Naive thymus-derived CD4-positive, alpha-beta T cell (primary cell): ENCODE measurements around the gene GPATCH11. TPM values are rescaled to one million over a fixed set of nuclear protein-coding genes. Genes with fewer than 3 reads are reported as not detected.

Experiments used
- ATAC-seq: fragments of 150-1000 bp; cut with Tn5 transposase; 2 replicates; pipeline ENCODE4 v1.10.0; 2021; ENCODE audit warnings: mild to moderate bottlenecking, moderate library complexity
- CTCF ChIA-PET: fragments of 350-600 bp; sonication (Branson Sonifier 250); formaldehyde crosslinking; loops from one replicate; lab custom pipeline; 2021; ENCODE audit warnings: antibody characterized with exemption; lab: Charles Lee
- POLR2A ChIA-PET: fragments of 350-600 bp; sonication (Branson Sonifier 250); formaldehyde crosslinking; loops from one replicate; lab custom pipeline; 2021; ENCODE audit warnings: antibody characterized with exemption, inconsistent platforms; lab: Charles Lee
- DNase-seq, 9 donors: peaks; one replicate each; pipeline versions ENCODE4 v3.0.0 to v3.0.0-alpha.2; 2020 to 2022; ENCODE audit warnings: mixed read lengths in 1 of 9
- H3K27ac ChIP-seq: one replicate; pipeline ENCODE4 v1.7.0; 2013; ENCODE audit warnings: mild to moderate bottlenecking, low read depth, low read length, moderate library complexity
- H3K27me3 ChIP-seq, 2 donors: one replicate each; pipeline ENCODE4 v1.7.0; 2013; ENCODE audit warnings: low read length in 2 of 2, mild to moderate bottlenecking in 2 of 2, moderate library complexity in 2 of 2; ENCODE audit not compliant: control insufficient read depth in 2 of 2, insufficient read depth in 2 of 2
- H3K36me3 ChIP-seq, 3 experiments: 1 replicate in 2 of 3; 2 replicates in 1 of 3; pipeline ENCODE4 v1.7.0; 2013; ENCODE audit warnings: low read length in 3 of 3, mild to moderate bottlenecking in 3 of 3, moderate library complexity in 1 of 3; ENCODE audit not compliant: insufficient read depth in 3 of 3, control insufficient read depth in 2 of 3
- H3K4me1 ChIP-seq, 2 donors: one replicate each; pipeline ENCODE4 v1.7.0; 2013; ENCODE audit warnings: low read length in 2 of 2, mild to moderate bottlenecking in 2 of 2, moderate library complexity in 1 of 2; ENCODE audit not compliant: control insufficient read depth in 2 of 2, insufficient read depth in 2 of 2
- H3K4me3 ChIP-seq: 2 replicates; pipeline ENCODE4 v1.7.0; 2013; ENCODE audit warnings: mild to moderate bottlenecking, low read length
- H3K9me3 ChIP-seq, 3 experiments: 1 replicate in 2 of 3; 2 replicates in 1 of 3; pipeline ENCODE4 v1.7.0; 2013; ENCODE audit warnings: low read length in 3 of 3; ENCODE audit not compliant: control insufficient read depth in 2 of 3
- H3K27ac Mint-ChIP-seq, 9 donors: one replicate each; pipeline ENCODE4 v1.8.0; 2020 to 2022; ENCODE audit warnings: mixed read lengths in 9 of 9, mild to moderate bottlenecking in 8 of 9, moderate library complexity in 5 of 9, inconsistent platforms in 2 of 9
- H3K27me3 Mint-ChIP-seq, 5 donors: one replicate each; pipeline ENCODE4 v1.8.0; 2021 to 2022; ENCODE audit warnings: mixed read lengths in 5 of 5, mild to moderate bottlenecking in 1 of 5
- H3K36me3 Mint-ChIP-seq, 5 donors: one replicate each; pipeline ENCODE4 v1.8.0; 2020 to 2022; ENCODE audit warnings: mixed read lengths in 5 of 5, mild to moderate bottlenecking in 3 of 5, inconsistent platforms in 1 of 5
- H3K4me1 Mint-ChIP-seq, 7 donors: one replicate each; pipeline ENCODE4 v1.8.0; 2020 to 2022; ENCODE audit warnings: mixed read lengths in 7 of 7, mild to moderate bottlenecking in 3 of 7, inconsistent platforms in 1 of 7
- H3K4me3 Mint-ChIP-seq, 10 donors: one replicate each; pipeline ENCODE4 v1.8.0; 2020 to 2022; ENCODE audit warnings: mild to moderate bottlenecking in 10 of 10, mixed read lengths in 10 of 10, moderate library complexity in 6 of 10, inconsistent platforms in 2 of 10
- H3K9me3 Mint-ChIP-seq, 11 donors: one replicate each; pipeline ENCODE4 v1.8.0; 2020 to 2022; ENCODE audit warnings: mixed read lengths in 11 of 11, mild to moderate bottlenecking in 4 of 11, inconsistent platforms in 1 of 11, moderate library complexity in 1 of 11
- intact Hi-C, 2 donors: fragments of 100-400 bp; cut with micrococcal nuclease; formaldehyde crosslinking; loops; one replicate each; pipeline ENCODE4 v1.15.1; 2023
- polyA plus RNA-seq, 2 donors: library from polyadenylated mRNA; unstranded; fragments of 300-500 nt; fragmentation: Illumina TruSeq; gene quantifications; one replicate each; pipeline ENCODE4 v1.2.3, GENCODE V29; 2021
- total RNA-seq, 6 experiments: library from RNA in 5 of 6; stranded (reverse) in 5 of 6; gene quantifications; 1 replicate in 5 of 6; 2 replicates in 1 of 6; pipeline ENCODE4 v1.2.3 and lab custom pipeline; 2021 to 2026

Gene GPATCH11
- total and polyA plus RNA-seq, 7 experiments from 2014 or later = 6.0 to 19.0 (median 8.8) TPM

GRCh38 chr2:37061013-37061711 lies 23.2 kb upstream of the GPATCH11 start:
- no peak overlapping the region for H3K27ac ChIP-seq
- intact Hi-C loops = no loop called here
- H3K4me3 Mint-ChIP-seq = no peak overlapping the region
- H3K36me3 Mint-ChIP-seq = peaks cover 12 to 40% (median 28%) of the 10 kb centered on the region in 5 donors
- H3K9me3 ChIP-seq = no peaks in the 10 kb centered on the region
- CTCF ChIA-PET = no interaction called here
- peaks cover 24 to 71% (median 29%) of the 10 kb centered on the region in 3 experiments for H3K36me3 ChIP-seq
- H3K4me1 Mint-ChIP-seq = peaks cover 0 to 2% (median 0%) of the 10 kb centered on the region in 7 donors
- no peaks in the 10 kb centered on the region for H3K9me3 Mint-ChIP-seq
- H3K27ac Mint-ChIP-seq = no peak overlapping the region
- no peaks in the 10 kb centered on the region for H3K4me1 ChIP-seq
- POLR2A ChIA-PET = interaction anchor here (0.7 kb wide), 1 partner anchor 11 kb away, joined by 3 read pairs; no protein-coding TSS in a partner anchor
- ATAC-seq = no peak
- no peaks in the 10 kb centered on the region for H3K27me3 ChIP-seq
- no peak for DNase-seq
- H3K27me3 Mint-ChIP-seq = no peaks in the 10 kb centered on the region
- H3K4me3 ChIP-seq = no peak overlapping the region

GRCh38 chr2:37061776-37062175 lies 22.5 kb upstream of the GPATCH11 start:
- Histone ChIP-seq H3K4me1 (no peaks in the 10 kb centered on the region), H3K27ac (no peak overlapping the region), H3K9me3 (no peaks in the 10 kb centered on the region), H3K36me3 (peaks cover 19 to 70% (median 30%) of the 10 kb centered on the region in 3 experiments), H3K4me3 (no peak overlapping the region), H3K27me3 (no peaks in the 10 kb centered on the region)
- Mint-ChIP-seq H3K9me3 (no peaks in the 10 kb centered on the region), H3K4me3 (no peak overlapping the region), H3K36me3 (peaks cover 11 to 38% (median 27%) of the 10 kb centered on the region in 5 donors), H3K27me3 (no peaks in the 10 kb centered on the region), H3K4me1 (peaks cover 0 to 2% (median 0%) of the 10 kb centered on the region in 7 donors), H3K27ac (no peak overlapping the region)
- ATAC-seq (no peak), DNase-seq (no peak)
- POLR2A ChIA-PET = no interaction called here
- CTCF ChIA-PET = no interaction called here
- intact Hi-C loops = loop anchor here in 1 of 2 donors (2.0 kb wide), 1 partner anchor 15 kb away; no protein-coding TSS in a partner anchor

GRCh38 chr2:37068686-37069085 lies 15.6 kb upstream of the GPATCH11 start:
- ATAC-seq (no peak), DNase-seq (no peak)
- Mint-ChIP-seq H3K36me3 (peaks cover 16 to 57% (median 34%) of the 10 kb centered on the region in 5 donors), H3K27ac (no peak overlapping the region), H3K4me3 (no peak overlapping the region), H3K27me3 (no peaks in the 10 kb centered on the region), H3K4me1 (peaks cover 4 to 34% (median 18%) of the 10 kb centered on the region in 7 donors), H3K9me3 (no peaks in the 10 kb centered on the region)
- H3K27ac ChIP-seq = no peak overlapping the region
- intact Hi-C loops = no loop called here
- ChIA-PET CTCF (interaction anchor here (0.6 kb wide), 1 partner anchor 15 kb away, joined by 3 read pairs; no protein-coding TSS in a partner anchor), POLR2A (no interaction called here)
- H3K27me3 ChIP-seq = no peaks in the 10 kb centered on the region
- no peaks in the 10 kb centered on the region for H3K4me1 ChIP-seq
- no peak overlapping the region for H3K4me3 ChIP-seq
- peaks cover 23 to 61% (median 27%) of the 10 kb centered on the region in 3 experiments for H3K36me3 ChIP-seq
- H3K9me3 ChIP-seq = no peaks in the 10 kb centered on the region

GRCh38 chr2:37070931-37071330 lies 13.4 kb upstream of the GPATCH11 start:
- intact Hi-C loops = no loop called here
- Mint-ChIP-seq H3K4me3 (no peak overlapping the region), H3K36me3 (peaks cover 17 to 63% (median 43%) of the 10 kb centered on the region in 5 donors), H3K27ac (no peak overlapping the region), H3K4me1 (peaks cover 8 to 49% (median 31%) of the 10 kb centered on the region in 7 donors), H3K9me3 (peaks cover 0 to 2% (median 0%) of the 10 kb centered on the region in 11 donors), H3K27me3 (no peaks in the 10 kb centered on the region)
- DNase-seq (no peak), ATAC-seq (no peak)
- CTCF ChIA-PET = interaction anchor here (0.9 kb wide), 1 partner anchor 26 kb away, joined by 3 read pairs; no protein-coding TSS in a partner anchor
- Histone ChIP-seq H3K9me3 (no peaks in the 10 kb centered on the region), H3K36me3 (peaks cover 12 to 59% (median 19%) of the 10 kb centered on the region in 3 experiments), H3K4me1 (no peaks in the 10 kb centered on the region), H3K4me3 (no peak overlapping the region), H3K27ac (no peak overlapping the region), H3K27me3 (no peaks in the 10 kb centered on the region)
- POLR2A ChIA-PET = no interaction called here

GRCh38 chr2:37080266-37080665 lies 4.1 kb upstream of the GPATCH11 start:
- H3K27me3 Mint-ChIP-seq = no peaks in the 10 kb centered on the region
- ATAC-seq = no peak
- peak overlapping the region; percentile 21 for H3K4me3 ChIP-seq
- H3K27me3 ChIP-seq = no peaks in the 10 kb centered on the region
- POLR2A ChIA-PET = no interaction called here
- peak overlapping the region in 6 of 10 donors; percentile 17 to 86 (median 75) for H3K4me3 Mint-ChIP-seq
- H3K27ac Mint-ChIP-seq = peak overlapping the region in 5 of 9 donors; percentile 39 to 89 (median 77)
- CTCF ChIA-PET = no interaction called here
- H3K4me1 Mint-ChIP-seq = peaks cover 15 to 79% (median 55%) of the 10 kb centered on the region in 7 donors
- peak overlapping the region; percentile 50 for H3K27ac ChIP-seq
- no peak for DNase-seq
- intact Hi-C loops = loop anchor here (5.0 to 10.0 kb wide), 5 partner anchors 242 to 1665 kb away; partner anchors contain the start of genes PRKD3 (in 2 of the 2) and CDC42EP3 (in 1 of the 2)
- peaks cover 16 to 58% (median 37%) of the 10 kb centered on the region in 5 donors for H3K36me3 Mint-ChIP-seq
- peaks cover 37 to 42% of the 10 kb centered on the region in 2 donors for H3K4me1 ChIP-seq
- no peaks in the 10 kb centered on the region for H3K9me3 ChIP-seq
- no peaks in the 10 kb centered on the region for H3K9me3 Mint-ChIP-seq
- peaks cover 6 to 19% (median 9%) of the 10 kb centered on the region in 3 experiments for H3K36me3 ChIP-seq

- H3K9me3 Mint-ChIP-seq = no peaks in the 10 kb centered on the region
- H3K27me3 Mint-ChIP-seq = no peaks in the 10 kb centered on the region
- Histone ChIP-seq H3K27me3 (no peaks in the 10 kb centered on the region), H3K36me3 (peaks cover 6 to 17% (median 9%) of the 10 kb centered on the region in 3 experiments), H3K9me3 (no peaks in the 10 kb centered on the region), H3K27ac (peak overlapping the region; percentile 50), H3K4me1 (peaks cover 39 to 42% of the 10 kb centered on the region in 2 donors), H3K4me3 (peak overlapping the region; percentile 21)
- peaks cover 12 to 76% (median 55%) of the 10 kb centered on the region in 7 donors for H3K4me1 Mint-ChIP-seq
- CTCF ChIA-PET = no interaction called here
- intact Hi-C loops = loop anchor here (5.0 to 10.0 kb wide), 5 partner anchors 242 to 1664 kb away; partner anchors contain the start of genes PRKD3 (in 2 of the 2) and CDC42EP3 (in 1 of the 2)
- peak overlapping the region in 6 of 10 donors; percentile 17 to 86 (median 75) for H3K4me3 Mint-ChIP-seq
- ATAC-seq = no peak
- POLR2A ChIA-PET = no interaction called here
- peaks cover 16 to 58% (median 37%) of the 10 kb centered on the region in 5 donors for H3K36me3 Mint-ChIP-seq
- peak overlapping the region in 5 of 9 donors; percentile 63 to 89 (median 77) for H3K27ac Mint-ChIP-seq
- peak in 6 of 9 donors; percentile 13 to 35 (median 20) for DNase-seq
Measured at GRCh38 chr2:37080689-37081088, 3.6 kb upstream of the GPATCH11 start.
